ENCODE data around the gene PUS3.

Gene PUS3

GRCh38 chr11:125902927-125903710 is at the start of gene PUS3:
Gene PUS3 (minus strand): TSS chr11:125903206. CDS start chr11:125896284, 6,922 bp downstream.
- peak within 1 kb of the TSS; percentile 95 for H3K4me3 ChIP-seq (ENCODE audit: low read depth, low read length)
- peak; percentile 89 for DNase-seq (ENCODE audit: low read depth)
- TF ChIP-seq CTCF (IDR thresholded peaks at IDR 0.05; ENCODE audit: insufficient read depth, low read depth, low read length, missing control alignments), result no peak

GRCh38 chr11:125952559-125952958 is 49.6 kb upstream of the PUS3 start:
- no peak overlapping the region for H3K4me3 ChIP-seq (ENCODE audit: low read depth, low read length)
- DNase-seq (ENCODE audit: low read depth), result no peak
- no peak for TF ChIP-seq CTCF (IDR thresholded peaks at IDR 0.05; ENCODE audit: insufficient read depth, low read depth, low read length, missing control alignments)

DNA sequence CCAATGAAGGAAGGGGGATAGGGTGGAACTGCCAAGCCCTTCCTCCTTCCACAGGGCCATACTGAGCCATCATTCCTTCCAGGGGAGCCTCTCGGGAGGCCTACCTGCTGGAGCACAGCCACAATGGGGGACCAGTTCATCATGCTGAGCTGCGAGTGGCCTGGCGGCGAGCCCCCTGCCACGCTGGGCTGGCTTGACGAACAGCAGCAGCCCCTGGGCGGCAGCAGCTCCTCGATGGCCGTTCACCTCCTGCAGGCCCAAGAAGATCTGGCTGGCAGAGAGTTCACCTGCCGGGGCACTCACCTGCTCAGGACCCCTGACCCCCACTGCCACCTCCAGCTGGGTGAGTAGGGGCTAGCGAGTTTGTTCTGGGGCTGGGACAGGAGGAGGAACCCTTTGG is 48.7 kb upstream of the PUS3 start:
- TF ChIP-seq CTCF (IDR thresholded peaks at IDR 0.05; ENCODE audit: insufficient read depth, low read depth, low read length, missing control alignments), result no peak
- no peak overlapping the region for H3K4me3 ChIP-seq (ENCODE audit: low read depth, low read length)
- no peak for DNase-seq (ENCODE audit: low read depth)

GRCh38 chr11:125950696-125951651 is 48.0 kb upstream of the PUS3 start:
- DNase-seq (ENCODE audit: low read depth), result no peak
- no peak overlapping the region for H3K4me3 ChIP-seq (ENCODE audit: low read depth, low read length)
- no peak for TF ChIP-seq CTCF (IDR thresholded peaks at IDR 0.05; ENCODE audit: insufficient read depth, low read depth, low read length, missing control alignments)

- TF ChIP-seq CTCF (IDR thresholded peaks at IDR 0.05; ENCODE audit: insufficient read depth, low read depth, low read length, missing control alignments), result no peak
- H3K4me3 ChIP-seq (ENCODE audit: low read depth, low read length), result no peak overlapping the region
- no peak for DNase-seq (ENCODE audit: low read depth)
Observed at GRCh38 chr11:125950178-125950490, 47.1 kb upstream of the PUS3 start.

GRCh38 chr11:125949271-125950177 is 46.5 kb upstream of the PUS3 start:
- H3K4me3 ChIP-seq (ENCODE audit: low read depth, low read length), result no peak overlapping the region
- TF ChIP-seq CTCF (IDR thresholded peaks at IDR 0.05; ENCODE audit: insufficient read depth, low read depth, low read length, missing control alignments), result no peak
- DNase-seq (ENCODE audit: low read depth), result no peak

All from GM12865 (cell line).